HG03060 (cell line): Measurements from ENCODE around the gene RIMS4.

Experiments used
- ATAC-seq: cut with Tn5 transposase; IDR thresholded peaks from one replicate; pipeline ENCODE4 v1.9.1; 2021; ENCODE audit warnings: low read depth, moderate number of reproducible peaks; ENCODE audit not compliant: unreplicated experiment

RIMS4 gene

GRCh38 chr20:44799691-44800090 is 10.7 kb downstream of the RIMS4 start:
- no peak for ATAC-seq

GRCh38 chr20:44796758-44797457 is 13.4 kb downstream of the RIMS4 start:
- no peak for ATAC-seq

GRCh38 chr20:44796311-44796710 is 14.0 kb downstream of the RIMS4 start:
- no peak for ATAC-seq

- ATAC-seq = no peak
Measured at GRCh38 chr20:44795836-44796235, 14.5 kb downstream of the RIMS4 start.

GRCh38 chr20:44792796-44793195 is 17.6 kb downstream of the RIMS4 start:
- ATAC-seq = no peak

GRCh38 chr20:44790638-44791393 is 19.5 kb downstream of the RIMS4 start:
- no peak for ATAC-seq

- no peak for ATAC-seq
Measured at GRCh38 chr20:44788706-44789456, 21.5 kb downstream of the RIMS4 start.

- no peak for ATAC-seq
Measured at GRCh38 chr20:44787299-44787698, 23.0 kb downstream of the RIMS4 start.

GRCh38 chr20:44785768-44786167 is 24.6 kb downstream of the RIMS4 start:
- no peak for ATAC-seq

GRCh38 chr20:44784688-44785087 is 25.7 kb downstream of the RIMS4 start:
- ATAC-seq = no peak

- no peak for ATAC-seq
Measured at GRCh38 chr20:44781791-44782190, 28.6 kb downstream of the RIMS4 start.

GRCh38 chr20:44781118-44781517 is 29.2 kb downstream of the RIMS4 start:
- ATAC-seq = no peak

GRCh38 chr20:44780226-44780625 is 30.1 kb downstream of the RIMS4 start:
- no peak for ATAC-seq

- ATAC-seq = no peak
Measured at GRCh38 chr20:44776980-44777379, 33.4 kb downstream of the RIMS4 start.

GRCh38 chr20:44773070-44773829 is 37.1 kb downstream of the RIMS4 start:
- no peak for ATAC-seq

GRCh38 chr20:44772636-44773035 is 37.7 kb downstream of the RIMS4 start:
- no peak for ATAC-seq

GRCh38 chr20:44771172-44771535 is 39.2 kb downstream of the RIMS4 start:
- no peak for ATAC-seq

GRCh38 chr20:44770484-44771171 is 39.7 kb downstream of the RIMS4 start:
- no peak for ATAC-seq

- ATAC-seq = no peak
Measured at GRCh38 chr20:44769481-44769863, 40.9 kb downstream of the RIMS4 start.

- ATAC-seq = no peak
Measured at GRCh38 chr20:44768854-44769480, 41.4 kb downstream of the RIMS4 start.
